Breast epithelium (tissue), 4 donors: ENCODE measurements around the gene CLN6. TPM values are rescaled to one million over a fixed set of nuclear protein-coding genes. Genes with fewer than 3 reads are reported as not detected.

Experiments used
- DNase-seq, 2 donors: peaks; one replicate each; pipeline ENCODE4 v3.0.0-alpha.2; 2019; ENCODE audit warnings: low spot score in 2 of 2
- H3K27ac ChIP-seq, 2 donors: fragments of 200-600 bp; sonication (generic) in 1 of 2; one replicate each; pipeline ENCODE4 v1.5.1; 2016 to 2019; ENCODE audit warnings: mild to moderate bottlenecking in 1 of 2
- H3K27me3 ChIP-seq, 2 donors: fragments of 200-600 bp; sonication (generic) in 1 of 2; one replicate each; pipeline versions ENCODE4 v1.5.1 to v1.6.0; 2017 to 2019; ENCODE audit warnings: control low read depth in 1 of 2, mild to moderate bottlenecking in 1 of 2
- H3K36me3 ChIP-seq: fragments of 200-600 bp; one replicate; pipeline ENCODE4 v1.5.1; 2019
- H3K4me1 ChIP-seq, 2 donors: fragments of 200-600 bp; sonication (generic); one replicate each; pipeline ENCODE4 v1.5.1; 2016 to 2019; ENCODE audit warnings: control low read depth in 1 of 2
- H3K4me3 ChIP-seq, 3 donors: fragments of 200-600 bp; sonication (generic); 1 replicate in 2 of 3; 2 replicates in 1 of 3; pipeline ENCODE4 v1.5.1; 2016 to 2019; ENCODE audit warnings: mild to moderate bottlenecking in 3 of 3, moderate library complexity in 2 of 3
- H3K9me3 ChIP-seq, 2 donors: fragments of 200-600 bp; sonication (generic) in 1 of 2; one replicate each; pipeline ENCODE4 v1.5.1; 2016 to 2019; ENCODE audit warnings: control low read depth in 1 of 2
- POLR2A ChIP-seq: fragments of 450-650 bp; IDR thresholded peaks from one replicate; pipeline ENCODE4 v1.6.1; 2016; ENCODE audit warnings: antibody characterized with exemption, mild to moderate bottlenecking, moderate library complexity
- POLR2AphosphoS5 ChIP-seq, 3 donors: sonication (generic); formaldehyde crosslinking; IDR thresholded peaks; one replicate each; pipeline ENCODE4 v1.6.1; 2017; ENCODE audit warnings: antibody characterized with exemption in 3 of 3
- intact Hi-C: fragments of 100-400 bp; cut with DNase I; formaldehyde crosslinking; loops from one replicate; pipeline ENCODE4 v1.15.1; 2023; ENCODE audit warnings: low total_unique reads
- total RNA-seq, 3 donors: library from RNA; depleted of rRNA; stranded (reverse); fragments of >200 nt; gene quantifications; one replicate each; pipeline ENCODE4 v1.1.0, GENCODE V29; 2016
- TF ChIP-seq, protein P1 (sequence below), 3 donors: fragments of 450-650 bp; IDR thresholded peaks; one replicate each; pipeline ENCODE4 v1.5.1; 2016 to 2017; ENCODE audit warnings: antibody characterized with exemption in 3 of 3, mild to moderate bottlenecking in 3 of 3, moderate library complexity in 3 of 3

Gene CLN6
- total RNA-seq, 3 donors from 2014 or later: 16.5 to 23.1 (median 18.4) TPM

DNA sequence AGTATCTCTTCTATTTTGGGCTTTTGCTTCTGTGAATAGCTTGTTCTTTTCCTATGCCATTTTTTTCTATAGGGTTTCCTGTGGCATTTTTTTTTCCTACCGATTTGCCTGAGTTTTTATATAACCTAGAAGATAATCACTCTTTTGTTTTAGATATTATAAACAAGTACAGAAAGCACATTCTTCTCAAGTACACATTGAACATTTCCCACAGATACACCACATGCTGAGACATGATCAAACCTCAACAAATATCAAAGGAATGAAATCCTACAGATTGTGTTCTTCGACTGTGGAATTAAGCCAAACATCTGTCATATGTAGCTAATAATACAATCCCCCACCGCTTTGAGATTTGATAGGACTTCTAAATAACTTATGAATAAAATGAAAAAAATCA lies 38.9 kb upstream of the CLN6 start:
- peaks cover 12 to 15% of the 10 kb centered on the region in 2 donors for H3K4me1 ChIP-seq
- intact Hi-C loops: no loop called here
- H3K9me3 ChIP-seq: no peaks in the 10 kb centered on the region
- DNase-seq: no peak
- no peaks in the 10 kb centered on the region for H3K36me3 ChIP-seq
- peak overlapping the region in 1 of 2 donors; percentile 18 for H3K27ac ChIP-seq
- no peak for TF ChIP-seq POLR2A
- TF ChIP-seq POLR2AphosphoS5 (IDR thresholded peaks at IDR 0.05): no peak
- TF ChIP-seq, protein P1, sequence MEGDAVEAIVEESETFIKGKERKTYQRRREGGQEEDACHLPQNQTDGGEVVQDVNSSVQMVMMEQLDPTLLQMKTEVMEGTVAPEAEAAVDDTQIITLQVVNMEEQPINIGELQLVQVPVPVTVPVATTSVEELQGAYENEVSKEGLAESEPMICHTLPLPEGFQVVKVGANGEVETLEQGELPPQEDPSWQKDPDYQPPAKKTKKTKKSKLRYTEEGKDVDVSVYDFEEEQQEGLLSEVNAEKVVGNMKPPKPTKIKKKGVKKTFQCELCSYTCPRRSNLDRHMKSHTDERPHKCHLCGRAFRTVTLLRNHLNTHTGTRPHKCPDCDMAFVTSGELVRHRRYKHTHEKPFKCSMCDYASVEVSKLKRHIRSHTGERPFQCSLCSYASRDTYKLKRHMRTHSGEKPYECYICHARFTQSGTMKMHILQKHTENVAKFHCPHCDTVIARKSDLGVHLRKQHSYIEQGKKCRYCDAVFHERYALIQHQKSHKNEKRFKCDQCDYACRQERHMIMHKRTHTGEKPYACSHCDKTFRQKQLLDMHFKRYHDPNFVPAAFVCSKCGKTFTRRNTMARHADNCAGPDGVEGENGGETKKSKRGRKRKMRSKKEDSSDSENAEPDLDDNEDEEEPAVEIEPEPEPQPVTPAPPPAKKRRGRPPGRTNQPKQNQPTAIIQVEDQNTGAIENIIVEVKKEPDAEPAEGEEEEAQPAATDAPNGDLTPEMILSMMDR (IDR thresholded peaks at IDR 0.05): no peak
- no peak overlapping the region for H3K4me3 ChIP-seq
- no peaks in the 10 kb centered on the region for H3K27me3 ChIP-seq

DNA sequence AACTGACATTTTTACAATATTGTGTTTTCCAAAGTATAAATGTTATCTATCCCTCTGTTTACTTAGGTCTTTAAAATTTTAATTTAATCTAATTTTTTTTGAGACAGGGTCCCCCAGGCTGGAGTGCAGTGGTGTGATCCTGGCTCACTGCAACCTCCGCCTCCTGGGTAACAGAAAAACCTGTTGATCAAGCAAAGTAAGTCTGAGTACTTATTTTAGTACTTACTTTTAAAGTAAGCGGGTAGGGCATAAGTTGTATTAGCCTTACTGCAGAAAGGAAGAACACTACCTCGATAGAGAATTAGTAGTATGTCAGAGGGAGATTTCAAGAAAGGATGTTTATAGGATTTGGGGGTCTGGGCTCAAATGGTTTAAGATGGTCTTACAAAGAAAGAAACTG lies 36.1 kb upstream of the CLN6 start:
- Histone ChIP-seq H3K9me3 (no peaks in the 10 kb centered on the region), H3K36me3 (no peaks in the 10 kb centered on the region), H3K27me3 (no peaks in the 10 kb centered on the region), H3K4me3 (no peak overlapping the region), H3K4me1 (no peaks in the 10 kb centered on the region), H3K27ac (no peak overlapping the region)
- intact Hi-C loops: no loop called here
- TF ChIP-seq POLR2A (no peak), POLR2AphosphoS5 (IDR thresholded peaks at IDR 0.05) (no peak)
- TF ChIP-seq, protein P1 (IDR thresholded peaks at IDR 0.05): no peak
- no peak for DNase-seq

DNA sequence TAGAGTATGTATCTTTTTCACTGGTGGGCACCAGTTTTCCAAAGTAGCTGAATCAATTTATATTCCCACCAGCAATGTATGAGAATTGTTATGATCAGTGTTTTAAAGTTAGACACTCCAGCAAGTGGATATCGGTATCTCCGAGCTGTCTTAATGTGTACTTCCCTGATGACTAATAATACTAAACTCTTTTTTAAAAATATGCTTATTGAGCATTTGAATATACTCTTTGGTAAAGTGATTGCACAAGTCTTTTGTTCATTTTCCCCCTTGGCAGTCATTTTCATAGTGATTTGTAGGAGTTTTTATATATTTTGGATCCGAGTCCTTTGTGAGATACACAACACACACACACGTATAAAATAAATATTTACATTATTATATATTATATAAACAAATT lies 35.6 kb upstream of the CLN6 start:
- Histone ChIP-seq H3K9me3 (no peaks in the 10 kb centered on the region), H3K36me3 (no peaks in the 10 kb centered on the region), H3K27me3 (no peaks in the 10 kb centered on the region), H3K4me3 (no peak overlapping the region), H3K4me1 (no peaks in the 10 kb centered on the region), H3K27ac (no peak overlapping the region)
- no peak for TF ChIP-seq POLR2A
- no peak for DNase-seq
- intact Hi-C loops: no loop called here

DNA sequence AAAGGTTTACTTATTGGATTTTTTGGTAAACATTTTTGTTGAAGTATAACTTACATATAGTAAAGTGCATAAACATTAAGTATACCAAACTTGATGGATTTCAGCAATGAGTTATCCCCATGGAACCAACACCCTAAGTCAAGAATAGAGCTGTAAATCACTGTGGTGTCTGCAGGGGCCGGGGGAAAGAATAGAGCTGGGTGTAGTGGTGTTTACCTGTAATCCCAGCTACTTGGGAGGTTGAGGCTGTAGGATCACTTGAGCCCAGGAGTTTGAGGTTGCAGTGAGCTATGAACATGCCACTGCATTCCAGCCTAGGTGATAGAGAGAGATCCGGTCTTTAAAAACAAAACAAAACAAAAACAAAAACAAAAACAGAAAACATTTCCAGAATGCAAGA lies 34.8 kb upstream of the CLN6 start:
- H3K4me3 ChIP-seq: no peak overlapping the region
- TF ChIP-seq POLR2AphosphoS5 (IDR thresholded peaks at IDR 0.05) (no peak), POLR2A (no peak)
- TF ChIP-seq, protein P1 (IDR thresholded peaks at IDR 0.05): no peak
- H3K27me3 ChIP-seq: no peaks in the 10 kb centered on the region
- no peak overlapping the region for H3K27ac ChIP-seq
- no peaks in the 10 kb centered on the region for H3K9me3 ChIP-seq
- no peaks in the 10 kb centered on the region for H3K4me1 ChIP-seq
- no peak for DNase-seq
- no peaks in the 10 kb centered on the region for H3K36me3 ChIP-seq
- intact Hi-C loops: no loop called here

DNA sequence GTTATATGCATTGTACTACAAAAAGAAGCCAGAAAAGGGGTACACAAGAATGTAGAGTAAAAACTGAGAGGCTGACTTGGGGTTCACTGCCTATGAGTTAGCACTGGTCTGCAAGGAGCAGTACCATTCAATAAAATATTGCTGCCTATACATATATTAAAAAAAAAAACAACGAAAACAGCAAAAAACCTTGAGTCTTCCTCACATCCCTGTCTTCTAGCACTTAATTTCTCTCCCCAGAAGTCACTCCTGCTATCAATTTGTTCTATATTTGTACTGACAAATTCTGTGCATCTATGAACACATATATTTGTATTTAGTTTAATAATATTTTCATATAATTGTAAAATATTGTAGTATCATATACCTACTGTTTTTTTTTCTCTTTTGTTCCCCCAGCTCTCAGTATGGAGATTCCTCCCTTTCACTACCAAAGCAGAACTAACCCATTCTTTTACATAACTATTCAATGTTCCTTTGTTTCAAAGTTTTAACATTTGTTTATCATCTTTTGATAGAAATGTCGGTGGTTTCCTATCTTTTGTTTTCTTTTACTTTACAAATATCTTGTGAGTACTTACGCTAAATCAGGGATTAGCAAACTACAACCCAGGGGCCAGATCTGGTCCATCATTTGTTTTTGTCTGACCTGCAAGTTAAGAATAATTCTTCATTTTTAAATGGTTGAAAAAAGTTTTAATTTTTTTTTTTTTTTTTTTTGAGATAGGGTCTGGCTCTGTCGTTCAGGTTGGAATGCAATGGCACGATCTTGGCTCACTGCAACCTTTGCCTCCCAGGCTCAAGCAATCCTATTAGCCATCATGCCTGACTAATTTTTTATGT lies 33.2 kb upstream of the CLN6 start:
- Histone ChIP-seq H3K27ac (no peak overlapping the region), H3K4me1 (no peaks in the 10 kb centered on the region), H3K36me3 (no peaks in the 10 kb centered on the region), H3K27me3 (no peaks in the 10 kb centered on the region), H3K9me3 (no peaks in the 10 kb centered on the region), H3K4me3 (no peak overlapping the region)
- DNase-seq: no peak
- intact Hi-C loops: no loop called here
- TF ChIP-seq POLR2AphosphoS5 (IDR thresholded peaks at IDR 0.05) (no peak), POLR2A (no peak)
- TF ChIP-seq, protein P1 (IDR thresholded peaks at IDR 0.05): no peak
